Panc1 (cell line): Measurements from ENCODE around the gene EREG. TPM values are rescaled to one million over a fixed set of nuclear protein-coding genes. Genes with fewer than 3 reads are reported as not detected.

Experiments used
- ATAC-seq: fragments of 200-7000 bp; cut with Tn5 transposase; 2 replicates; pipeline ENCODE4 v1.9.1; 2020; ENCODE audit warnings: mild to moderate bottlenecking, moderate library complexity
- BruUV-seq: library from RNA; stranded (reverse); fragments of 400-500 nt; replicated peaks from 2 replicates; lab custom pipeline; 2021; lab: Mats Ljungman, UMichigan
- CTCF ChIA-PET: fragments of 300-600 bp; sonication (Branson Sonifier 250); formaldehyde crosslinking; loops from one replicate; lab custom pipeline; 2022; ENCODE audit warnings: antibody characterized with exemption; lab: Charles Lee
- POLR2A ChIA-PET: fragments of 300-600 bp; sonication (Branson Sonifier 250); formaldehyde crosslinking; loops from one replicate; lab custom pipeline; 2022; ENCODE audit warnings: antibody characterized with exemption; lab: Charles Lee
- DNase-seq: peaks from one replicate; pipeline ENCODE4 v3.0.0-alpha.2; 2010; ENCODE audit warnings: low read depth, low spot score
- H3K27ac ChIP-seq: 2 replicates; pipeline ENCODE4 v1.5.1; 2011; ENCODE audit warnings: mild to moderate bottlenecking, low read length, inconsistent platforms
- H3K27me3 ChIP-seq: fragments of 200-500 bp; sonication (Bioruptor generic); 2 replicates; pipeline ENCODE4 v1.6.0; 2014; ENCODE audit warnings: low read length, inconsistent platforms; ENCODE audit not compliant: control insufficient read depth, insufficient read depth
- H3K36me3 ChIP-seq: fragments of 200-500 bp; sonication (Bioruptor generic); 2 replicates; pipeline ENCODE4 v1.5.1; 2014; ENCODE audit warnings: inconsistent platforms, mild to moderate bottlenecking, low read length, moderate library complexity; ENCODE audit not compliant: control insufficient read depth, insufficient read depth
- H3K4me1 ChIP-seq: 2 replicates; pipeline ENCODE4 v1.5.1; 2011; ENCODE audit warnings: inconsistent platforms, mild to moderate bottlenecking, low read length, moderate library complexity; ENCODE audit not compliant: control insufficient read depth, insufficient read depth
- H3K4me3 ChIP-seq, 2 experiments: 2 replicates each; pipeline ENCODE4 v1.5.1; 2011 to 2012; ENCODE audit warnings: low read depth in 2 of 2, low read length in 2 of 2, mild to moderate bottlenecking in 2 of 2, inconsistent platforms in 1 of 2, moderate library complexity in 1 of 2
- H3K9me3 ChIP-seq: fragments of 200-500 bp; sonication (Bioruptor generic); 2 replicates; pipeline ENCODE4 v1.5.1; 2014; ENCODE audit warnings: low read depth, mild to moderate bottlenecking, inconsistent platforms, low read length, moderate library complexity; ENCODE audit not compliant: control insufficient read depth, insufficient read depth
- CTCF ChIP-seq: fragments of 450-650 bp; IDR thresholded peaks from 2 replicates; pipeline ENCODE4 v1.5.1; 2017; ENCODE audit warnings: mild to moderate bottlenecking
- POLR2AphosphoS5 ChIP-seq: IDR thresholded peaks from 2 replicates; pipeline ENCODE4 v1.6.1; 2012; ENCODE audit warnings: mild to moderate bottlenecking, low read depth, low read length, moderate library complexity
- SIN3A ChIP-seq: IDR thresholded peaks from 2 replicates; pipeline ENCODE4 v1.6.1; 2012; ENCODE audit warnings: low read depth, mild to moderate bottlenecking, low read length, moderate library complexity, borderline replicate concordance; ENCODE audit not compliant: insufficient read depth
- TCF7L2 ChIP-seq: IDR thresholded peaks from 2 replicates; pipeline ENCODE4 v1.6.1; 2011; ENCODE audit warnings: mild to moderate bottlenecking, low read depth, low read length, inconsistent platforms
- in situ Hi-C: cut with HindIII; loops from 2 replicates; pipeline ENCODE4 v1.10.0; 2016; ENCODE audit warnings: low sequenced_read_pairs, low pct_unique_long_range_greater_than_20kb
- intact Hi-C: fragments of 100-400 bp; cut with micrococcal nuclease; formaldehyde crosslinking; loops from one replicate; pipeline ENCODE4 v1.10.0; 2022; ENCODE audit not compliant: unreplicated experiment
- total RNA-seq: library from RNA; stranded (reverse); gene quantifications from one replicate; pipeline ENCODE4 v1.2.1, GENCODE V29; 2021; ENCODE audit not compliant: unreplicated experiment
- TF ChIP-seq, protein P1 (sequence below), 2 experiments: IDR thresholded peaks; 2 replicates each; pipeline ENCODE4 v1.6.1; 2011 to 2012; ENCODE audit warnings: low read depth in 2 of 2, control low read depth in 1 of 2, low read length in 1 of 2, mild to moderate bottlenecking in 1 of 2, moderate library complexity in 1 of 2; ENCODE audit not compliant: insufficient read depth in 1 of 2

EREG gene
- total RNA-seq, 1 experiment from 2014 or later, result 2.1 TPM

DNA sequence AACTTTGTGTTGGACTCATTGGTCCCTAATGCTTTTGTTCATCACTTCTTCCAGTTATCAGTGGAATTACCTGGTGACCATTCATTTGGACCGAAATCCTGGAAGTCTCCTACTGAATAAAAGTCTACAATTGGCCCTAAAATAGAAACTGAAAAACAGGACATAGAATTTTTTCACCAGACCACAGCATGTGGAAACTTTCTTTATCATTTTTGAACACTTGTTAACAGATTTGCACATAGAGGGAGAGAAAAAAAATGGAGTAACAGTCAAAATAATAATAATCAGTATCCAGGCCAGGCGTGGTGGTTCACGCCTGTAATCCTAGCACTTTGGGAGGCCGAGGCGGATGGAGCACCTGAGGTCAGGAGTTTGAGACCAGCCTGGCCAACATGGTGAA is 49.6 kb upstream of the EREG start:
- H3K36me3 ChIP-seq, result no peaks in the 10 kb centered on the region
- ChIA-PET CTCF (interaction anchor here (0.7 kb wide), 1 partner anchor 975 kb away, joined by 5 read pairs; no protein-coding TSS in a partner anchor), POLR2A (no interaction called here)
- H3K27me3 ChIP-seq, result no peaks in the 10 kb centered on the region
- no peak overlapping the region for H3K4me3 ChIP-seq
- no peak overlapping the region for H3K27ac ChIP-seq
- in situ Hi-C loops (no loop called here), intact Hi-C loops (no loop called here)
- H3K4me1 ChIP-seq, result no peaks in the 10 kb centered on the region
- H3K9me3 ChIP-seq, result no peaks in the 10 kb centered on the region
- ATAC-seq (no peak), DNase-seq (no peak)
- TF ChIP-seq TCF7L2 (no peak), POLR2AphosphoS5 (no peak), SIN3A (no peak), CTCF (no peak)
- TF ChIP-seq, protein P1, sequence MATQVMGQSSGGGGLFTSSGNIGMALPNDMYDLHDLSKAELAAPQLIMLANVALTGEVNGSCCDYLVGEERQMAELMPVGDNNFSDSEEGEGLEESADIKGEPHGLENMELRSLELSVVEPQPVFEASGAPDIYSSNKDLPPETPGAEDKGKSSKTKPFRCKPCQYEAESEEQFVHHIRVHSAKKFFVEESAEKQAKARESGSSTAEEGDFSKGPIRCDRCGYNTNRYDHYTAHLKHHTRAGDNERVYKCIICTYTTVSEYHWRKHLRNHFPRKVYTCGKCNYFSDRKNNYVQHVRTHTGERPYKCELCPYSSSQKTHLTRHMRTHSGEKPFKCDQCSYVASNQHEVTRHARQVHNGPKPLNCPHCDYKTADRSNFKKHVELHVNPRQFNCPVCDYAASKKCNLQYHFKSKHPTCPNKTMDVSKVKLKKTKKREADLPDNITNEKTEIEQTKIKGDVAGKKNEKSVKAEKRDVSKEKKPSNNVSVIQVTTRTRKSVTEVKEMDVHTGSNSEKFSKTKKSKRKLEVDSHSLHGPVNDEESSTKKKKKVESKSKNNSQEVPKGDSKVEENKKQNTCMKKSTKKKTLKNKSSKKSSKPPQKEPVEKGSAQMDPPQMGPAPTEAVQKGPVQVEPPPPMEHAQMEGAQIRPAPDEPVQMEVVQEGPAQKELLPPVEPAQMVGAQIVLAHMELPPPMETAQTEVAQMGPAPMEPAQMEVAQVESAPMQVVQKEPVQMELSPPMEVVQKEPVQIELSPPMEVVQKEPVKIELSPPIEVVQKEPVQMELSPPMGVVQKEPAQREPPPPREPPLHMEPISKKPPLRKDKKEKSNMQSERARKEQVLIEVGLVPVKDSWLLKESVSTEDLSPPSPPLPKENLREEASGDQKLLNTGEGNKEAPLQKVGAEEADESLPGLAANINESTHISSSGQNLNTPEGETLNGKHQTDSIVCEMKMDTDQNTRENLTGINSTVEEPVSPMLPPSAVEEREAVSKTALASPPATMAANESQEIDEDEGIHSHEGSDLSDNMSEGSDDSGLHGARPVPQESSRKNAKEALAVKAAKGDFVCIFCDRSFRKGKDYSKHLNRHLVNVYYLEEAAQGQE (IDR thresholded peaks at IDR 0.05; ENCODE audit: insufficient read depth in 1 of 2, low read depth in 2 of 2, low read length in 1 of 2), result no peak
- BruUV-seq, result no TSS peak

DNA sequence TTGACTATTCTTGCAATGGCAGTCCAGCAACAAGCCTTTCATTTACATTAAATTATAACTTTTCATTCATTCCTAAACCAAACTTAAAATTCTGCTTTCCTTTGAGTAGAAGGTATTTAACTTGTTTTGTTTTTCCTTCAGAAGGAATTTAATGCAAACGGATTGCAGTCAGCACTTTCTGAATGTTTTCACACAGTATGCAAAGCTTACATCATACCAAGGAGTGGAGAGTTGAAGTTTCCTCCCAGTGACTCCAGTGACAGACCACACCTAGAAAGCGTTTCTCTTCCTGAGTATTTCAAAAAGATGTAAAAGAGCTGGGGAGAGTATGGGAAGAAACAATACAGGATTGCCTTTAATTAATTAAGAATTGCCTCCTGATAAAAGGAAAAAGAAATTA is 48.5 kb upstream of the EREG start:
- Histone ChIP-seq H3K27me3 (no peaks in the 10 kb centered on the region), H3K4me1 (no peaks in the 10 kb centered on the region), H3K27ac (no peak overlapping the region), H3K4me3 (no peak overlapping the region), H3K9me3 (no peaks in the 10 kb centered on the region), H3K36me3 (no peaks in the 10 kb centered on the region)
- CTCF ChIA-PET, result no interaction called here
- intact Hi-C loops, result no loop called here
- DNase-seq, result no peak
- no TSS peak for BruUV-seq
- in situ Hi-C loops, result no loop called here
- POLR2A ChIA-PET, result no interaction called here
- ATAC-seq, result no peak
- TF ChIP-seq POLR2AphosphoS5 (no peak), SIN3A (no peak), TCF7L2 (no peak)
- TF ChIP-seq, protein P1 (IDR thresholded peaks at IDR 0.05; ENCODE audit: insufficient read depth in 1 of 2, low read depth in 2 of 2, low read length in 1 of 2), result no peak
